ENCODE data around the gene FBXO24.

Gene FBXO24

GRCh38 chr7:100623951-100624824 lies 38.1 kb downstream of the FBXO24 start:
- Histone ChIP-seq H3K9me3 (ENCODE audit: low read length) (no peaks in the 10 kb centered on the region), H3K9ac (ENCODE audit: low read length) (no peak overlapping the region), H3K4me2 (ENCODE audit: low read length) (no peak overlapping the region), H3K36me3 (ENCODE audit: insufficient read depth, low read length) (no peaks in the 10 kb centered on the region), H3K4me1 (ENCODE audit: insufficient read depth, low read length, severe bottlenecking) (peaks cover 19% of the 10 kb centered on the region), H3K9me2 (ENCODE audit: low read depth, low read length) (no peaks in the 10 kb centered on the region), H3K4me3 (ENCODE audit: low read depth, low read length, poor library complexity, severe bottlenecking) (no peak overlapping the region), H3K27ac (ENCODE audit: low read depth, low read length, poor library complexity, severe bottlenecking) (no peak overlapping the region), H3F3A (ENCODE audit: insufficient read depth, low read length) (no peaks in the 10 kb centered on the region), H3K27me3 (ENCODE audit: insufficient read depth, low read length) (no peaks in the 10 kb centered on the region), H3K79me2 (ENCODE audit: insufficient read depth, low read length) (no peaks in the 10 kb centered on the region), H2AFZ (ENCODE audit: low read length) (no peak overlapping the region), H4K20me1 (ENCODE audit: insufficient read depth, low read length) (no peaks in the 10 kb centered on the region)
- TF ChIP-seq EZH2 (IDR thresholded peaks at IDR 0.05; ENCODE audit: borderline replicate concordance, low read length), result no peak
- no peak for TF ChIP-seq CTCF (IDR thresholded peaks at IDR 0.05; ENCODE audit: low read length)

GRCh38 chr7:100626055-100626454 lies 39.9 kb downstream of the FBXO24 start:
- no peaks in the 10 kb centered on the region for H3K27me3 ChIP-seq (ENCODE audit: insufficient read depth, low read length)
- H3K4me1 ChIP-seq (ENCODE audit: insufficient read depth, low read length, severe bottlenecking), result peaks cover 22% of the 10 kb centered on the region
- no peak overlapping the region for H2AFZ ChIP-seq (ENCODE audit: low read length)
- H3K79me2 ChIP-seq (ENCODE audit: insufficient read depth, low read length), result no peaks in the 10 kb centered on the region
- no peak overlapping the region for H3K27ac ChIP-seq (ENCODE audit: low read depth, low read length, poor library complexity, severe bottlenecking)
- peak overlapping the region; percentile 33; the same call in 1 of the 2 replicates for H3K9ac ChIP-seq (ENCODE audit: low read length)
- peak overlapping the region; percentile 74 for H3K4me2 ChIP-seq (ENCODE audit: low read length)
- H3F3A ChIP-seq (ENCODE audit: insufficient read depth, low read length), result no peaks in the 10 kb centered on the region
- H3K36me3 ChIP-seq (ENCODE audit: insufficient read depth, low read length), result no peaks in the 10 kb centered on the region
- TF ChIP-seq EZH2 (IDR thresholded peaks at IDR 0.05; ENCODE audit: borderline replicate concordance, low read length) (no peak), CTCF (IDR thresholded peaks at IDR 0.05; ENCODE audit: low read length) (no peak)
- H4K20me1 ChIP-seq (ENCODE audit: insufficient read depth, low read length), result no peaks in the 10 kb centered on the region
- H3K9me2 ChIP-seq (ENCODE audit: low read depth, low read length), result no peaks in the 10 kb centered on the region
- H3K4me3 ChIP-seq (ENCODE audit: low read depth, low read length, poor library complexity, severe bottlenecking), result peak overlapping the region; percentile 62
- H3K9me3 ChIP-seq (ENCODE audit: low read length), result no peaks in the 10 kb centered on the region

- Histone ChIP-seq H3K27me3 (ENCODE audit: insufficient read depth, low read length) (no peaks in the 10 kb centered on the region), H3K9ac (ENCODE audit: low read length) (peak overlapping the region; percentile 67), H3K4me3 (ENCODE audit: low read depth, low read length, poor library complexity, severe bottlenecking) (peak overlapping the region; percentile 62), H3K4me2 (ENCODE audit: low read length) (peak overlapping the region; percentile 74), H4K20me1 (ENCODE audit: insufficient read depth, low read length) (no peaks in the 10 kb centered on the region), H3K36me3 (ENCODE audit: insufficient read depth, low read length) (no peaks in the 10 kb centered on the region), H2AFZ (ENCODE audit: low read length) (no peak overlapping the region), H3K9me2 (ENCODE audit: low read depth, low read length) (no peaks in the 10 kb centered on the region), H3K79me2 (ENCODE audit: insufficient read depth, low read length) (no peaks in the 10 kb centered on the region), H3K27ac (ENCODE audit: low read depth, low read length, poor library complexity, severe bottlenecking) (no peak overlapping the region), H3K4me1 (ENCODE audit: insufficient read depth, low read length, severe bottlenecking) (peaks cover 22% of the 10 kb centered on the region), H3F3A (ENCODE audit: insufficient read depth, low read length) (no peaks in the 10 kb centered on the region), H3K9me3 (ENCODE audit: low read length) (no peaks in the 10 kb centered on the region)
- TF ChIP-seq CTCF (IDR thresholded peaks at IDR 0.05; ENCODE audit: low read length), result no peak
- no peak for TF ChIP-seq EZH2 (IDR thresholded peaks at IDR 0.05; ENCODE audit: borderline replicate concordance, low read length)
Measured at GRCh38 chr7:100626530-100627237, 40.6 kb downstream of the FBXO24 start.

Data from OCI-LY1 (cell line).